GM21529 (cell line): ENCODE results near the gene HTT.

Experiments used
- ATAC-seq: cut with Tn5 transposase; IDR thresholded peaks from one replicate; pipeline ENCODE4 v1.9.1; 2021; ENCODE audit not compliant: unreplicated experiment

The HTT gene

GRCh38 chr4:3233391-3234071 is 159.1 kb downstream of the HTT start:
- no peak for ATAC-seq

GRCh38 chr4:3234171-3235029 is 159.9 kb downstream of the HTT start:
- ATAC-seq, result no peak

- no peak for ATAC-seq
These were observed 160.5 kb downstream of the HTT start for GRCh38 chr4:3235030-3235345.

- no peak for ATAC-seq
These were observed 161.1 kb downstream of the HTT start for GRCh38 chr4:3235581-3235980.

GRCh38 chr4:3236326-3236878 is 161.9 kb downstream of the HTT start:
- ATAC-seq, result no peak

- no peak for ATAC-seq
These were observed 162.8 kb downstream of the HTT start for GRCh38 chr4:3237266-3237665.

GRCh38 chr4:3237712-3238560 is 163.5 kb downstream of the HTT start:
- ATAC-seq, result no peak

GRCh38 chr4:3238721-3239120 is 164.2 kb downstream of the HTT start:
- no peak for ATAC-seq

- ATAC-seq, result no peak
These were observed 164.8 kb downstream of the HTT start for GRCh38 chr4:3239303-3239702.

GRCh38 chr4:3239998-3240920 is 165.8 kb downstream of the HTT start:
- no peak for ATAC-seq

- ATAC-seq, result no peak
These were observed 166.5 kb downstream of the HTT start for GRCh38 chr4:3240936-3241522.

- no peak for ATAC-seq
These were observed 167.5 kb downstream of the HTT start for GRCh38 chr4:3241898-3242524.

- no peak for ATAC-seq
These were observed 168.8 kb downstream of the HTT start for GRCh38 chr4:3243136-3243780.

- ATAC-seq, result no peak
These were observed 169.5 kb downstream of the HTT start for GRCh38 chr4:3244002-3244401.

- no peak for ATAC-seq
These were observed 170.3 kb downstream of the HTT start for GRCh38 chr4:3244747-3245146.

GRCh38 chr4:3245676-3246075 is 171.2 kb downstream of the HTT start:
- no peak for ATAC-seq

- no peak for ATAC-seq
These were observed 172.2 kb downstream of the HTT start for GRCh38 chr4:3246458-3247398.
